NT2/D1 (cell line): ENCODE results near the gene FCN2.

ENCODE experiments used
- YY1 ChIP-seq: IDR thresholded peaks from 2 replicates; pipeline ENCODE4 v1.6.1; 2011; ENCODE audit not compliant: insufficient read length, insufficient read depth
- ZNF274 ChIP-seq: IDR thresholded peaks from 2 replicates; pipeline ENCODE4 v1.6.1; 2011; ENCODE audit warnings: mild to moderate bottlenecking, low read depth, low read length

GRCh38 chr9:134853893-134854292 lies 26.7 kb upstream of the FCN2 start:
- TF ChIP-seq ZNF274 (no peak), YY1 (no peak)
